K562 (cell line): Measurements from ENCODE around the gene NOX5. TPM values are rescaled to one million over a fixed set of nuclear protein-coding genes. Genes with fewer than 3 reads are reported as not detected.

Experiments used
- ATAC-seq: fragments of 200-7000 bp; cut with Tn5 transposase; 3 replicates; pipeline ENCODE4 v1.9.1; 2020; ENCODE audit warnings: moderate library complexity
- BruUV-seq: library from RNA; stranded (reverse); fragments of 400-500 nt; replicated peaks from 2 replicates; lab custom pipeline; 2021; lab: Mats Ljungman, UMichigan
- CTCF ChIA-PET: fragments of 300-600 bp; formaldehyde crosslinking; extraction: SDS; loops from one replicate; lab custom pipeline; 2021; ENCODE audit warnings: low intra/inter-chr PET ratio; lab: Yijun Ruan, JAX
- POLR2A ChIA-PET: fragments of 300-600, 350-650 bp; sonication (Branson Sonifier 250); formaldehyde crosslinking; extraction: SDS; loops from one replicate; lab custom pipeline; 2021; ENCODE audit warnings: antibody characterized with exemption, inconsistent platforms; lab: Yijun Ruan, JAX
- DNase-seq, 4 experiments: peaks; one replicate each; pipeline versions ENCODE4 v3.0.0 to v3.0.0-alpha.2; 2011 to 2018; ENCODE audit warnings: low spot score in 3 of 4, mixed read lengths in 3 of 4; ENCODE audit errors: extremely low read depth in 1 of 4
- FAIRE-seq: peaks from 2 replicates; lab custom pipeline; 2011; peaks lifted over from hg19 to GRCh38; lab: Jason Lieb, UNC
- H2AFZ ChIP-seq: 2 replicates; pipeline ENCODE4 v1.6.0; 2011; ENCODE audit warnings: low read depth, low read length, control low read depth, inconsistent platforms
- H3K27ac ChIP-seq: fragments of 200-600 bp; 3 replicates; pipeline ENCODE4 v1.8.0; 2011; ENCODE audit warnings: low read depth, mild to moderate bottlenecking, control low read depth, inconsistent platforms, low read length, moderate library complexity, mixed read lengths; ENCODE audit errors: extremely low read depth
- H3K27me3 ChIP-seq, 2 experiments: fragments of 300-600 bp in 1 of 2; 2 replicates in 1 of 2; 3 replicates in 1 of 2; pipeline versions ENCODE4 v1.6.0 to v1.8.0; 2011; ENCODE audit warnings: inconsistent platforms in 2 of 2, low read length in 2 of 2, mild to moderate bottlenecking in 1 of 2, mixed read lengths in 1 of 2, moderate library complexity in 1 of 2; ENCODE audit not compliant: control insufficient read depth in 2 of 2, insufficient read depth in 2 of 2
- H3K36me3 ChIP-seq: fragments of 300-600 bp; 3 replicates; pipeline ENCODE4 v1.8.0; 2011; ENCODE audit warnings: mild to moderate bottlenecking, low read length, inconsistent platforms; ENCODE audit not compliant: control insufficient read depth, insufficient read depth
- H3K4me1 ChIP-seq, 2 experiments: fragments of 200-600 bp in 1 of 2; replicated peaks in 1 of 2; 2 replicates in 1 of 2; 3 replicates in 1 of 2; pipeline versions ENCODE4 v1.5.1 to v1.8.0; 2011; ENCODE audit warnings: inconsistent platforms in 2 of 2, low read length in 2 of 2, mild to moderate bottlenecking in 1 of 2, mixed read lengths in 1 of 2, moderate library complexity in 1 of 2; ENCODE audit not compliant: control insufficient read depth in 2 of 2, insufficient read depth in 2 of 2
- H3K4me2 ChIP-seq: 2 replicates; pipeline ENCODE4 v1.6.1; 2011; ENCODE audit warnings: low read length, control low read depth, inconsistent platforms, mixed read lengths; ENCODE audit not compliant: insufficient read depth
- H3K4me3 ChIP-seq: fragments of 200-600 bp; sonication (generic), shearing (Covaris generic); 2 replicates; pipeline ENCODE4 v1.5.1; 2016; ENCODE audit warnings: control low read depth, inconsistent platforms
- H3K79me2 ChIP-seq: fragments of 200-600 bp; 3 replicates; pipeline ENCODE4 v1.8.0; 2011; ENCODE audit warnings: low read length, inconsistent platforms; ENCODE audit not compliant: control insufficient read depth, insufficient read depth
- H3K9ac ChIP-seq, 2 experiments: 2 replicates each; pipeline versions ENCODE4 v1.6.0 to v1.6.1; 2011; ENCODE audit warnings: low read depth in 2 of 2, low read length in 2 of 2, control low read depth in 1 of 2, inconsistent platforms in 1 of 2, mild to moderate bottlenecking in 1 of 2, mixed read lengths in 1 of 2; ENCODE audit not compliant: insufficient read depth in 1 of 2
- H3K9me1 ChIP-seq: one replicate; pipeline ENCODE4 v1.6.0; 2011; ENCODE audit warnings: inconsistent platforms, mild to moderate bottlenecking, low read length, moderate library complexity; ENCODE audit not compliant: control insufficient read depth, insufficient read depth
- H3K9me3 ChIP-seq: replicated peaks from 2 replicates; pipeline ENCODE4 v1.5.1; 2011; ENCODE audit warnings: low read depth, low read length, inconsistent platforms; ENCODE audit not compliant: control insufficient read depth, insufficient read depth
- H4K20me1 ChIP-seq: replicated peaks from 2 replicates; pipeline ENCODE4 v1.6.1; 2011; ENCODE audit warnings: low read length, inconsistent platforms, mixed read lengths; ENCODE audit not compliant: control insufficient read depth, insufficient read depth
- CHAMP1 ChIP-seq: fragments of 450-650 bp; IDR thresholded peaks from 2 replicates; pipeline ENCODE4 v1.6.1; 2016; ENCODE audit warnings: mild to moderate bottlenecking
- ELK1 ChIP-seq: sonication (generic); formaldehyde crosslinking; IDR thresholded peaks from 2 replicates; pipeline ENCODE4 v1.8.1; 2022; ENCODE audit warnings: missing genetic modification reagents
- GATAD2B ChIP-seq: fragments of 450-650 bp; IDR thresholded peaks from 2 replicates; pipeline ENCODE4 v1.6.1; 2017; ENCODE audit warnings: mild to moderate bottlenecking, borderline replicate concordance
- HCFC1 ChIP-seq: IDR thresholded peaks from 2 replicates; pipeline ENCODE4 v1.6.1; 2012; ENCODE audit warnings: low read depth, low read length, improper control_type of control experiment
- HOMEZ ChIP-seq: fragments of 250-450 bp; sonication (Bioruptor Pico); IDR thresholded peaks from 2 replicates; pipeline ENCODE4 v1.4.0; 2020; ENCODE audit warnings: mild to moderate bottlenecking, moderate library complexity
- NBN ChIP-seq: fragments of 450-650 bp; IDR thresholded peaks from 2 replicates; pipeline ENCODE4 v1.6.1; 2016; ENCODE audit warnings: low read depth, mild to moderate bottlenecking
- NFYB ChIP-seq: IDR thresholded peaks from 2 replicates; pipeline ENCODE4 v1.6.1; 2011; ENCODE audit warnings: mild to moderate bottlenecking, moderate library complexity; ENCODE audit not compliant: insufficient read length; ENCODE audit errors: extremely low read depth
- SRSF1 ChIP-seq: fragments of 200-400 bp; formaldehyde crosslinking; IDR thresholded peaks from 2 replicates; pipeline ENCODE4 v1.6.1; 2017; ENCODE audit warnings: mild to moderate bottlenecking, low read depth, low read length, moderate library complexity
- SUPT5H ChIP-seq: fragments of 450-650 bp; IDR thresholded peaks from 2 replicates; pipeline ENCODE4 v1.6.1; 2016
- TFAP4 ChIP-seq: sonication (generic); formaldehyde crosslinking; IDR thresholded peaks from 2 replicates; pipeline ENCODE4 v1.8.0; 2022; ENCODE audit warnings: missing genetic modification reagents, mild to moderate bottlenecking, moderate library complexity, borderline replicate concordance
- ZNF592 ChIP-seq: fragments of 450-650 bp; IDR thresholded peaks from 2 replicates; pipeline ENCODE4 v1.6.1; 2017; ENCODE audit warnings: antibody characterized with exemption, mild to moderate bottlenecking
- WGBS: fragments of 100-300 bp; shearing (Covaris generic); methylation state at CpG from one replicate; pipeline ENCODE4 v1.1.6; 2016; ENCODE audit warnings: low coverage, mixed read lengths; ENCODE audit not compliant: insufficient coverage; ENCODE audit errors: missing lambda C conversion rate; 5-methylcytosine and 5-hydroxymethylcytosine counted together
- in situ Hi-C: fragments of 300-500 bp; cut with MboI; formaldehyde crosslinking; loops from 4 replicates; pipeline ENCODE4 v1.15.0; 2018; ENCODE audit warnings: inconsistent platforms, mixed read lengths
- intact Hi-C: fragments of 100-400 bp; cut with micrococcal nuclease; formaldehyde crosslinking; loops from 2 replicates; pipeline ENCODE4 v1.14.2; 2022
- polyA plus RNA-seq, 8 experiments: library from polyadenylated mRNA; depleted of rRNA in 4 of 8; stranded (reverse) in 5 of 8; unstranded in 3 of 8; fragments of >200 nt; fragmentation: Nextera tagmentation in 2 of 8; fragmentation: Illumina TruSeq in 1 of 8; extraction: Ambion mirVana in 2 of 8; extraction: Trizol in 1 of 8; gene quantifications; 2 replicates each; pipeline versions ENCODE4 v1.2.1 to v1.2.3, GENCODE V29; 2011 to 2014; ENCODE audit warnings: inconsistent platforms in 1 of 8, missing spikeins in 1 of 8
- total RNA-seq, 7 experiments: library from RNA; depleted of rRNA in 6 of 7; stranded (reverse); fragments of >200 nt in 6 of 7; fragmentation: Illumina TruSeq in 2 of 7; extraction: Trizol in 2 of 7; gene quantifications; 2 replicates each; pipeline versions ENCODE4 v1.2.1 to v1.2.3, GENCODE V29; 2011 to 2021; ENCODE audit warnings: low replicate concordance in 1 of 7

NOX5 gene
- total and polyA plus RNA-seq, 9 of the 15 experiments (the other 6 are each of a cell fraction or from before 2014, with no cell fraction given): 0.01 TPM; not detected in 8

GRCh38 chr15:68990992-68991500 is 23.4 kb upstream of the NOX5 start:
- intact Hi-C loops: no loop called here
- CTCF ChIA-PET: no interaction called here
- DNase-seq (peak in 1 of 4 experiments; percentile 28), FAIRE-seq (no peak), ATAC-seq (peak; percentile 16)
- peaks cover 6% of the 10 kb centered on the region; the same call in 1 of the 2 replicates for H4K20me1 ChIP-seq
- no peak overlapping the region for H3K4me3 ChIP-seq
- TF ChIP-seq CHAMP1: no peak
- TF ChIP-seq HOMEZ (CRISPR knock-in tag): no peak
- no peak for TF ChIP-seq ZNF592
- TF ChIP-seq TFAP4 (CRISPR knock-in tag): no peak
- no peak for TF ChIP-seq SUPT5H
- no peak for TF ChIP-seq NFYB
- TF ChIP-seq SRSF1: no peak
- no peak for TF ChIP-seq GATAD2B
- no peak for TF ChIP-seq HCFC1
- TF ChIP-seq ELK1: no peak
- no peak for TF ChIP-seq NBN
- H3K9me1 ChIP-seq: no peaks in the 10 kb centered on the region
- peak overlapping the region; percentile 43 for H3K4me2 ChIP-seq
- BruUV-seq: no TSS peak
- in situ Hi-C loops: no loop called here
- no peaks in the 10 kb centered on the region for H3K36me3 ChIP-seq
- no peak overlapping the region for H2AFZ ChIP-seq
- peaks cover 23 to 38% of the 10 kb centered on the region in 2 experiments for H3K4me1 ChIP-seq
- POLR2A ChIA-PET: interaction anchor here (0.6 to 1.4 kb wide), 6 partner anchors 9 to 282 kb away, joined by 3 read pairs; no protein-coding TSS in a partner anchor
- H3K9me3 ChIP-seq: no peaks in the 10 kb centered on the region
- no peaks in the 10 kb centered on the region for H3K27me3 ChIP-seq
- no peaks in the 10 kb centered on the region for H3K79me2 ChIP-seq
- no peak overlapping the region for H3K9ac ChIP-seq
- 47% methylated on average over 5 of the region's 5 CpGs for WGBS
- H3K27ac ChIP-seq: no peak overlapping the region; the same call in 2 of the 3 replicates
